ENCODE results near the gene NOL12. TPM values are rescaled to one million over a fixed set of nuclear protein-coding genes. Genes with fewer than 3 reads are reported as not detected.
A peak's percentile ranks its signal among the peaks of the same experiment; 100 is the strongest.

Gene NOL12
- total RNA-seq, 4 donors from 2014 or later = 44.1 to 143 (median 57.2) TPM

- TF ChIP-seq, protein P1, sequence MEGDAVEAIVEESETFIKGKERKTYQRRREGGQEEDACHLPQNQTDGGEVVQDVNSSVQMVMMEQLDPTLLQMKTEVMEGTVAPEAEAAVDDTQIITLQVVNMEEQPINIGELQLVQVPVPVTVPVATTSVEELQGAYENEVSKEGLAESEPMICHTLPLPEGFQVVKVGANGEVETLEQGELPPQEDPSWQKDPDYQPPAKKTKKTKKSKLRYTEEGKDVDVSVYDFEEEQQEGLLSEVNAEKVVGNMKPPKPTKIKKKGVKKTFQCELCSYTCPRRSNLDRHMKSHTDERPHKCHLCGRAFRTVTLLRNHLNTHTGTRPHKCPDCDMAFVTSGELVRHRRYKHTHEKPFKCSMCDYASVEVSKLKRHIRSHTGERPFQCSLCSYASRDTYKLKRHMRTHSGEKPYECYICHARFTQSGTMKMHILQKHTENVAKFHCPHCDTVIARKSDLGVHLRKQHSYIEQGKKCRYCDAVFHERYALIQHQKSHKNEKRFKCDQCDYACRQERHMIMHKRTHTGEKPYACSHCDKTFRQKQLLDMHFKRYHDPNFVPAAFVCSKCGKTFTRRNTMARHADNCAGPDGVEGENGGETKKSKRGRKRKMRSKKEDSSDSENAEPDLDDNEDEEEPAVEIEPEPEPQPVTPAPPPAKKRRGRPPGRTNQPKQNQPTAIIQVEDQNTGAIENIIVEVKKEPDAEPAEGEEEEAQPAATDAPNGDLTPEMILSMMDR (IDR thresholded peaks at IDR 0.05) = no peak
- TF ChIP-seq POLR2AphosphoS5 (IDR thresholded peaks at IDR 0.05) (no peak), POLR2A (IDR thresholded peaks at IDR 0.05) (no peak), EP300 (IDR thresholded peaks at IDR 0.05; ENCODE audit: low read depth) (no peak)
- H3K27me3 ChIP-seq = no peaks in the 10 kb centered on the region
- intact Hi-C loops (cut with DNase I; ENCODE audit: low total_unique reads) = no loop called here
- in situ Hi-C loops (cut with MboI; ENCODE audit: low pct_ligation_motif_present in 1 of 4, low pct_unique_long_range_greater_than_20kb in 1 of 4, low sequenced_read_pairs in 3 of 4) = loop anchor here in 1 of 4 donors (25.0 kb wide), 1 partner anchor 111 kb away; no protein-coding TSS in a partner anchor
- WGBS, 2 donors (ENCODE audit: low coverage in 1 of 2) = 10 to 18% methylated on average over 6 to 17 of the region's 17 CpGs
- no peaks in the 10 kb centered on the region for H3K9me3 ChIP-seq
- H3K4me3 ChIP-seq = peak overlapping the region; percentile 28 to 54 (median 43)
- peak overlapping the region; percentile 89 to 96 (median 94) for H3K27ac ChIP-seq
- peak; percentile 50 for DNase-seq
- H3K36me3 ChIP-seq = no peaks in the 10 kb centered on the region
- peaks cover 34 to 67% (median 55%) of the 10 kb centered on the region in 4 donors for H3K4me1 ChIP-seq
Observed at GRCh38 chr22:37675930-37676735, 10.0 kb upstream of the NOL12 start.

DNA sequence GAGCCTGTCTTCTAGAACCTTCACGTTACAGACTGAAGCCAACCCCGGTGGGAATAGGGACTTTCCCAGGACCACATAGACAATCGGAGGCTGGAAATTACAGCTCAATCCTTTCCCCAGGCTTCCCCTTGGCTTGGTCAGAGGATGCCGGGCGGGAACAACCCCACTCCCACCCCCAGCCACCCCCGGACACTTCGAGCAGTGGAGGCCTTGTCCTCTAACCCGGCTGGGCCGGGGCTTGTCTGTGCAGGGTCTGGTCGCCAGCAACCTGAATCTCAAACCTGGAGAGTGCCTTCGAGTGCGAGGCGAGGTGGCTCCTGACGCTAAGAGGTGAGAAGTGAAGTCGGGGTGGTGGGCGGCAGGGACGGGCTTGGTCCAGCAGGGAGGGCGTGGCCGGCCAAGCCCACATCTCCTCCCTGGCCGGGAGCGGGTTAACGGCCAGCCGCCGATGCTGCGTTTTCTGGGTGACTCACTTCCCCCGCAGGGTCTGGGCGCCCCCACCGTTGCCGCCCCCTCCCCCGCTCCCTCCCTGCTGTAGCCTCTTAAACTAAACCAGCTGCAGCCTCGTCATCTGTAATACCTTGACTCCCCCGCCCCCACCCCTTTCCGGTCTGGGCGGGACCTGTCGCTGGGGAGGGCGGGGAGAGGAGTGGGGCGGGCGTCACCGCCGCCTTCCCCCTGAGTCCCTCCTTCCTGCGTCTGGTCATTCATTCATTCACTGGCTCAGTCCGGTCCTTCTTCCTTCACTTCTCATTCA lies 9.2 kb upstream of the NOL12 start:
- H3K36me3 ChIP-seq = no peaks in the 10 kb centered on the region
- in situ Hi-C loops (cut with MboI; ENCODE audit: low pct_ligation_motif_present in 1 of 4, low pct_unique_long_range_greater_than_20kb in 1 of 4, low sequenced_read_pairs in 3 of 4) (loop anchor here in 1 of 4 donors (25.0 kb wide), 1 partner anchor 110 kb away; no protein-coding TSS in a partner anchor), intact Hi-C loops (cut with DNase I; ENCODE audit: low total_unique reads) (no loop called here)
- WGBS, 2 donors (ENCODE audit: low coverage in 1 of 2) = 2% methylated on average over 35 of the region's 42 CpGs; no CpG with 5 or more reads in 1 of the 2 donors
- H3K27ac ChIP-seq = peak overlapping the region; percentile 89 to 96 (median 94)
- H3K27me3 ChIP-seq = no peaks in the 10 kb centered on the region
- peak overlapping the region; percentile 28 to 54 (median 43) for H3K4me3 ChIP-seq
- no peaks in the 10 kb centered on the region for H3K9me3 ChIP-seq
- TF ChIP-seq, protein P1 (IDR thresholded peaks at IDR 0.05) = no peak
- TF ChIP-seq EP300 (IDR thresholded peaks at IDR 0.05; ENCODE audit: low read depth) (no peak), POLR2A (IDR thresholded peaks at IDR 0.05) (peak; percentile 62), POLR2AphosphoS5 (IDR thresholded peaks at IDR 0.05) (peak; percentile 69 to 84 (median 80))
- H3K4me1 ChIP-seq = peaks cover 36 to 75% (median 60%) of the 10 kb centered on the region in 4 donors
- DNase-seq = peak; percentile 93

GRCh38 chr22:37677493-37677974 lies 8.6 kb upstream of the NOL12 start:
- DNase-seq = no peak
- TF ChIP-seq EP300 (IDR thresholded peaks at IDR 0.05; ENCODE audit: low read depth) (no peak), POLR2A (IDR thresholded peaks at IDR 0.05) (no peak), POLR2AphosphoS5 (IDR thresholded peaks at IDR 0.05) (no peak)
- TF ChIP-seq, protein P1 (IDR thresholded peaks at IDR 0.05) = no peak
- Histone ChIP-seq H3K4me3 (peak overlapping the region in 3 of 4 donors; percentile 39 to 54 (median 47)), H3K27ac (peak overlapping the region; percentile 89 to 96 (median 94)), H3K27me3 (no peaks in the 10 kb centered on the region), H3K9me3 (no peaks in the 10 kb centered on the region), H3K4me1 (peaks cover 36 to 71% (median 54%) of the 10 kb centered on the region in 4 donors), H3K36me3 (no peaks in the 10 kb centered on the region)
- in situ Hi-C loops (cut with MboI; ENCODE audit: low pct_ligation_motif_present in 1 of 4, low pct_unique_long_range_greater_than_20kb in 1 of 4, low sequenced_read_pairs in 3 of 4) = loop anchor here in 1 of 4 donors (25.0 kb wide), 1 partner anchor 110 kb away; no protein-coding TSS in a partner anchor
- intact Hi-C loops (cut with DNase I; ENCODE audit: low total_unique reads) = no loop called here
- 30 to 59% methylated on average over 7 to 15 of the region's 15 CpGs for WGBS, 2 donors (ENCODE audit: low coverage in 1 of 2)
